HEK293 (cell line): ENCODE measurements around the gene RBBP8NL.

Source experiments
- CTCF ChIA-PET: fragments of 350-600 bp; formaldehyde crosslinking; extraction: SDS; loops from one replicate; lab custom pipeline; 2021; ENCODE audit warnings: antibody characterized with exemption; lab: Yijun Ruan, JAX
- POLR2A ChIA-PET: fragments of 300-600 bp; formaldehyde crosslinking; extraction: SDS; loops from one replicate; lab custom pipeline; 2020; ENCODE audit warnings: antibody characterized with exemption, inconsistent platforms; lab: Yijun Ruan, JAX
- H3K27ac ChIP-seq: fragments of 200-500 bp; sonication (Bioruptor generic); 2 replicates; pipeline ENCODE4 v1.5.1; 2014; ENCODE audit warnings: low read depth, low read length, control low read depth, inconsistent platforms; ENCODE audit errors: extremely low read depth
- H3K36me3 ChIP-seq, 2 experiments: fragments of 200-500 bp in 1 of 2; sonication (Bioruptor generic) in 1 of 2; 1 replicate in 1 of 2; 2 replicates in 1 of 2; pipeline ENCODE4 v1.5.1; 2014 to 2017; ENCODE audit warnings: inconsistent platforms in 2 of 2, low read length in 2 of 2; ENCODE audit not compliant: control insufficient read depth in 2 of 2, insufficient read depth in 1 of 2
- H3K4me1 ChIP-seq: fragments of 200-500 bp; sonication (Bioruptor generic); 2 replicates; pipeline ENCODE4 v1.5.1; 2014; ENCODE audit warnings: mild to moderate bottlenecking, low read length, inconsistent platforms; ENCODE audit not compliant: control insufficient read depth, insufficient read depth
- H3K4me3 ChIP-seq: 2 replicates; pipeline ENCODE4 v1.5.1; 2011; ENCODE audit warnings: low read depth, mild to moderate bottlenecking, control low read depth, low read length, moderate library complexity
- H3K9me3 ChIP-seq: fragments of 200-500 bp; sonication (Bioruptor generic); 2 replicates; pipeline ENCODE4 v1.5.1; 2014; ENCODE audit warnings: low read depth, low read length, inconsistent platforms; ENCODE audit not compliant: control insufficient read depth, insufficient read depth
- BCL11A ChIP-seq: fragments of 450-650 bp; formaldehyde crosslinking; IDR thresholded peaks from 2 replicates; pipeline ENCODE4 v1.5.1; 2016; ENCODE audit warnings: low read depth, missing biosample characterization, missing genetic modification characterization
- GLIS2 ChIP-seq: fragments of 450-650 bp; formaldehyde crosslinking; IDR thresholded peaks from 2 replicates; pipeline ENCODE4 v1.5.1; 2016; ENCODE audit warnings: missing biosample characterization, missing genetic modification characterization
- KLF16 ChIP-seq: fragments of 450-650 bp; formaldehyde crosslinking; IDR thresholded peaks from 2 replicates; pipeline ENCODE4 v1.5.1; 2017; ENCODE audit warnings: missing biosample characterization, missing genetic modification characterization
- KLF7 ChIP-seq: fragments of 450-650 bp; formaldehyde crosslinking; IDR thresholded peaks from 2 replicates; pipeline ENCODE4 v1.5.1; 2016; ENCODE audit warnings: missing biosample characterization, missing genetic modification characterization, borderline replicate concordance
- KLF8 ChIP-seq: fragments of 450-650 bp; formaldehyde crosslinking; IDR thresholded peaks from 2 replicates; pipeline ENCODE4 v1.5.1; 2016; ENCODE audit warnings: missing biosample characterization, missing genetic modification characterization
- PATZ1 ChIP-seq: fragments of 450-650 bp; formaldehyde crosslinking; IDR thresholded peaks from 2 replicates; pipeline ENCODE4 v1.5.1; 2016; ENCODE audit warnings: missing biosample characterization, missing genetic modification characterization
- SP7 ChIP-seq: fragments of 450-650 bp; formaldehyde crosslinking; IDR thresholded peaks from 2 replicates; pipeline ENCODE4 v1.5.1; 2016; ENCODE audit warnings: missing biosample characterization, missing genetic modification characterization
- ZBTB10 ChIP-seq: fragments of 450-650 bp; formaldehyde crosslinking; IDR thresholded peaks from 2 replicates; pipeline ENCODE4 v1.5.1; 2016; ENCODE audit warnings: missing biosample characterization, missing genetic modification characterization
- ZBTB17 ChIP-seq: fragments of 450-650 bp; formaldehyde crosslinking; IDR thresholded peaks from 2 replicates; pipeline ENCODE4 v1.5.1; 2016; ENCODE audit warnings: missing biosample characterization, missing genetic modification characterization
- ZBTB48 ChIP-seq: fragments of 450-650 bp; formaldehyde crosslinking; IDR thresholded peaks from 2 replicates; pipeline ENCODE4 v1.5.1; 2016; ENCODE audit warnings: missing biosample characterization, missing genetic modification characterization
- ZNF2 ChIP-seq: fragments of 450-650 bp; formaldehyde crosslinking; IDR thresholded peaks from 2 replicates; pipeline ENCODE4 v1.5.1; 2016; ENCODE audit warnings: missing biosample characterization, missing genetic modification characterization
- ZNF239 ChIP-seq: fragments of 450-650 bp; formaldehyde crosslinking; IDR thresholded peaks from 2 replicates; pipeline ENCODE4 v1.5.1; 2016; ENCODE audit warnings: missing biosample characterization, missing genetic modification characterization
- ZNF394 ChIP-seq: fragments of 450-650 bp; formaldehyde crosslinking; IDR thresholded peaks from 2 replicates; pipeline ENCODE4 v1.5.1; 2016; ENCODE audit warnings: missing biosample characterization, missing genetic modification characterization, mild to moderate bottlenecking, moderate library complexity, borderline replicate concordance
- ZNF423 ChIP-seq: fragments of 450-650 bp; formaldehyde crosslinking; IDR thresholded peaks from 2 replicates; pipeline ENCODE4 v1.5.1; 2016; ENCODE audit warnings: missing biosample characterization, missing genetic modification characterization
- ZNF48 ChIP-seq: fragments of 450-650 bp; formaldehyde crosslinking; IDR thresholded peaks from 2 replicates; pipeline ENCODE4 v1.5.1; 2016; ENCODE audit warnings: missing biosample characterization, missing genetic modification characterization
- ZNF560 ChIP-seq: fragments of 450-650 bp; formaldehyde crosslinking; IDR thresholded peaks from 2 replicates; pipeline ENCODE4 v1.5.1; 2017; ENCODE audit warnings: missing biosample characterization, missing genetic modification characterization, borderline replicate concordance
- ZNF600 ChIP-seq: fragments of 450-650 bp; formaldehyde crosslinking; IDR thresholded peaks from 2 replicates; pipeline ENCODE4 v1.5.1; 2016; ENCODE audit warnings: missing biosample characterization, missing genetic modification characterization
- ZNF677 ChIP-seq: fragments of 450-650 bp; IDR thresholded peaks from 2 replicates; pipeline ENCODE4 v1.5.0; 2018; ENCODE audit warnings: missing biosample characterization, mild to moderate bottlenecking, missing genetic modification characterization, moderate library complexity
- ZXDB ChIP-seq: fragments of 450-650 bp; formaldehyde crosslinking; IDR thresholded peaks from 2 replicates; pipeline ENCODE4 v1.5.1; 2016; ENCODE audit warnings: missing biosample characterization, missing genetic modification characterization
- TF ChIP-seq, protein P1 (sequence below): fragments of 450-650 bp; formaldehyde crosslinking; IDR thresholded peaks from 2 replicates; pipeline ENCODE4 v1.5.1; 2017; ENCODE audit warnings: missing biosample characterization, missing genetic modification characterization

The RBBP8NL gene

GRCh38 chr20:62365814-62366369 is 61.4 kb downstream of the RBBP8NL start (continued):
- TF ChIP-seq ZBTB10 (tag by site-specific recombination), result peak; percentile 79
- peak; percentile 45 for TF ChIP-seq ZXDB (tag by site-specific recombination)
- TF ChIP-seq ZNF239 (tag by site-specific recombination), result no peak
- no peak for TF ChIP-seq ZNF560 (tag by site-specific recombination)
- peak; percentile 25; the same call in 1 of the 2 replicates for TF ChIP-seq ZBTB17
- TF ChIP-seq KLF7 (tag by site-specific recombination), result peak; percentile 56; the same call in 1 of the 2 replicates
- no peak for TF ChIP-seq ZNF677 (tag by site-specific recombination)
- TF ChIP-seq ZNF2 (tag by site-specific recombination), result 0 out of 2 replicates have a peak, but pooled peaks have one; percentile 22
- peak; percentile 100 for TF ChIP-seq ZNF394 (tag by site-specific recombination)
- TF ChIP-seq KLF8 (tag by site-specific recombination), result peak; percentile 53
- peak; percentile 91 for TF ChIP-seq ZNF423 (tag by site-specific recombination)
- TF ChIP-seq, protein P1, sequence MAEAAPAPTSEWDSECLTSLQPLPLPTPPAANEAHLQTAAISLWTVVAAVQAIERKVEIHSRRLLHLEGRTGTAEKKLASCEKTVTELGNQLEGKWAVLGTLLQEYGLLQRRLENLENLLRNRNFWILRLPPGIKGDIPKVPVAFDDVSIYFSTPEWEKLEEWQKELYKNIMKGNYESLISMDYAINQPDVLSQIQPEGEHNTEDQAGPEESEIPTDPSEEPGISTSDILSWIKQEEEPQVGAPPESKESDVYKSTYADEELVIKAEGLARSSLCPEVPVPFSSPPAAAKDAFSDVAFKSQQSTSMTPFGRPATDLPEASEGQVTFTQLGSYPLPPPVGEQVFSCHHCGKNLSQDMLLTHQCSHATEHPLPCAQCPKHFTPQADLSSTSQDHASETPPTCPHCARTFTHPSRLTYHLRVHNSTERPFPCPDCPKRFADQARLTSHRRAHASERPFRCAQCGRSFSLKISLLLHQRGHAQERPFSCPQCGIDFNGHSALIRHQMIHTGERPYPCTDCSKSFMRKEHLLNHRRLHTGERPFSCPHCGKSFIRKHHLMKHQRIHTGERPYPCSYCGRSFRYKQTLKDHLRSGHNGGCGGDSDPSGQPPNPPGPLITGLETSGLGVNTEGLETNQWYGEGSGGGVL, result peak; percentile 83
- 0 out of 2 replicates have a peak, but pooled peaks have one; percentile 40 for TF ChIP-seq KLF16 (tag by site-specific recombination)
- peak; percentile 86 for TF ChIP-seq PATZ1
- peak; percentile 85 for TF ChIP-seq SP7 (tag by site-specific recombination)
- TF ChIP-seq BCL11A (tag by site-specific recombination), result peak; percentile 63
- TF ChIP-seq ZNF48 (tag by site-specific recombination), result no peak
- TF ChIP-seq ZBTB48, result peak; percentile 93

- peaks cover 28% of the 10 kb centered on the region for H3K4me1 ChIP-seq
- peaks cover 0 to 14% of the 10 kb centered on the region in 2 experiments; a peak in 1 of 3 replicates for H3K36me3 ChIP-seq
- TF ChIP-seq ZNF600 (tag by site-specific recombination) (no peak), GLIS2 (tag by site-specific recombination) (peak; percentile 57)
- TF ChIP-seq, all 188 proteins: peak for 1
- POLR2A ChIA-PET, result interaction anchor here (0.9 to 2.8 kb wide), 8 partner anchors 8 to 63 kb away, joined by 3 to 24 read pairs (median 9); partner anchors contain the start of gene RPS21
- Histone ChIP-seq H3K4me3 (no peak overlapping the region; the same call in 1 of the 2 replicates), H3K27ac (no peak overlapping the region; the same call in 1 of the 2 replicates), H3K9me3 (no peaks in the 10 kb centered on the region)
- CTCF ChIA-PET, result interaction anchor here (0.6 to 2.7 kb wide), 6 partner anchors 7 to 18 kb away, joined by 3 to 14 read pairs (median 4); no protein-coding TSS in a partner anchor
Observed at GRCh38 chr20:62364911-62365736, 62.2 kb downstream of the RBBP8NL start.
